Measurements from ENCODE around the gene ZFYVE27.

ZFYVE27 gene

DNA sequence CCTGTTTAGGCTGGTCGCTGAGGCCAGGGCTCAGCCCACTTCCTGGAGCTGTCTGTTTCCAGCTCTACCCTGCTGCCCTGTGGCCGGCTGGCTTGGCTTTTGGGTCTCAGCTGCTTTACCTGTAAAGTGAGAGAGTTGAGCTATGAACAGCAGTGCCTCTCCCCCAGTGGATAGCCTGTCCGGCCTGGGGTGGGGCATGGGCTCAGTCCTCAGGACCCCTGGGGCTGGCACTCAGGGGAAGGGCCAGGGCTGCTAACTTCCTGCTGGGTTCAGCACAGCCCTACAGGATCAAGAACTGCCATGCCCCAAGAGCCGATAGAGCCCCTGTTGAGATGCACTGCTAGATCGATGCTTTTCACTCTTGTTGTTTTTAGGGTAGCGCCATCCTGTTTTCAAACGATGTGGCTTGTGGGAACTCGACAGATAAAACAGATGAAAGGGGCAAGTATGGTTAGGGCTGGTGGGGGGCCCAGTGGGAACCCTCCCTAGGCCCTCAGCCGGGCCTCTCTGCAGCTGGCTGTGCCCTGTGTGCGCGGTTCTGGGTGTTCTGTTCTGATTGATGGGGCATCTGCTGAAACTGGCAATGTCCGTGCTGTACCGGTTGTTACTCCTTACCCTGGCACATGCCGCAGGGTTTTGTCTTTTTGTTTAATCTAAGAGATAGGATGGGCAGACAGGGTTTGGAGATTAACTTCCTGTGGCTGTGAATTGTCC, 44.8 kb downstream of the ZFYVE27 start:
- H3K27ac ChIP-seq = no peak overlapping the region
- no peak for TF ChIP-seq CTCF (conservative IDR thresholded peaks at IDR 0.05)
- no peak for TF ChIP-seq ZFX (IDR thresholded peaks at IDR 0.05)

- H3K27ac ChIP-seq = no peak overlapping the region
- TF ChIP-seq CTCF (conservative IDR thresholded peaks at IDR 0.05) (no peak), ZFX (IDR thresholded peaks at IDR 0.05) (no peak)
Measured at GRCh38 chr10:97782455-97783228, 45.7 kb downstream of the ZFYVE27 start.

- TF ChIP-seq CTCF (conservative IDR thresholded peaks at IDR 0.05) = no peak
- no peak for TF ChIP-seq ZFX (IDR thresholded peaks at IDR 0.05)
- H3K27ac ChIP-seq = no peak overlapping the region
Measured at GRCh38 chr10:97784200-97784810, 47.4 kb downstream of the ZFYVE27 start.

DNA sequence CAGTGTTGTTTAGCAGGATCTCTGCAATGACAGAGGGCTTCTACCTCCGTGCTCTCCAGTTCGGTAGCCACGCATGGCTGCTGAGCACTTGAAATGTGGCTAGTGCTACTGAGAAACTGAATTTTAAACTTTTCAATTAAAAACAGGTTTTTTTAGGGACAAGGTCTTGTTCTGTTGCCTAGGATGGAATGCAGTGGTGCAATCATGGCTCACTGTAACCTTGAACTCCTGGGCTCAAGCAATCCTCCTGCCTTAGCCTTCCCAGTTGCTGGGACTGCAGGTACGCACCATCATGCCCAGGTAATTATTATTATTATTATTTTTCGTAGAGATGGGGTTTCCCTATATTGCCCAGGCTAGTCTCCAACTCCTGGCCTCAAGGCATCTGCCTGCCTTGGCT, 48.3 kb downstream of the ZFYVE27 start:
- no peak overlapping the region for H3K27ac ChIP-seq
- TF ChIP-seq ZFX (IDR thresholded peaks at IDR 0.05) (no peak), CTCF (conservative IDR thresholded peaks at IDR 0.05) (no peak)

DNA sequence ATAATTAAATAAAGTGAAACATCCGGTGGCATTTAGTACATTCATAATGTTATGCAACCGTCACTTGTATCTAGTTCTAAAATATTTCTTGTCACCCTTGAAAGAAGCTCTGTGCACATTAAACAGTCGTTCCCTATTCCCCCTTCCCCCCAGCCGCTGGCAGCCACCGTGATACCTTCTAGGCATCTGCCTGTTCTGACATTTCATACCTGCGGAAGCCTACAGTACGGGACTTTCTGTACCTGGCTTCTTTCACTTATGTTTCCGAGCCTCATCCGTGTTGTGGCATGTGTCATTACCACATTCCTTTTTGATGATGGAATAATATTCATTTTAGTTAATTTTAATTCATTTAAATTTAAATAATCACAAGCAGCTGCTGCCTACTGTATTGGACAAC, 48.8 kb downstream of the ZFYVE27 start:
- H3K27ac ChIP-seq = no peak overlapping the region
- no peak for TF ChIP-seq ZFX (IDR thresholded peaks at IDR 0.05)
- TF ChIP-seq CTCF (conservative IDR thresholded peaks at IDR 0.05) = no peak

DNA sequence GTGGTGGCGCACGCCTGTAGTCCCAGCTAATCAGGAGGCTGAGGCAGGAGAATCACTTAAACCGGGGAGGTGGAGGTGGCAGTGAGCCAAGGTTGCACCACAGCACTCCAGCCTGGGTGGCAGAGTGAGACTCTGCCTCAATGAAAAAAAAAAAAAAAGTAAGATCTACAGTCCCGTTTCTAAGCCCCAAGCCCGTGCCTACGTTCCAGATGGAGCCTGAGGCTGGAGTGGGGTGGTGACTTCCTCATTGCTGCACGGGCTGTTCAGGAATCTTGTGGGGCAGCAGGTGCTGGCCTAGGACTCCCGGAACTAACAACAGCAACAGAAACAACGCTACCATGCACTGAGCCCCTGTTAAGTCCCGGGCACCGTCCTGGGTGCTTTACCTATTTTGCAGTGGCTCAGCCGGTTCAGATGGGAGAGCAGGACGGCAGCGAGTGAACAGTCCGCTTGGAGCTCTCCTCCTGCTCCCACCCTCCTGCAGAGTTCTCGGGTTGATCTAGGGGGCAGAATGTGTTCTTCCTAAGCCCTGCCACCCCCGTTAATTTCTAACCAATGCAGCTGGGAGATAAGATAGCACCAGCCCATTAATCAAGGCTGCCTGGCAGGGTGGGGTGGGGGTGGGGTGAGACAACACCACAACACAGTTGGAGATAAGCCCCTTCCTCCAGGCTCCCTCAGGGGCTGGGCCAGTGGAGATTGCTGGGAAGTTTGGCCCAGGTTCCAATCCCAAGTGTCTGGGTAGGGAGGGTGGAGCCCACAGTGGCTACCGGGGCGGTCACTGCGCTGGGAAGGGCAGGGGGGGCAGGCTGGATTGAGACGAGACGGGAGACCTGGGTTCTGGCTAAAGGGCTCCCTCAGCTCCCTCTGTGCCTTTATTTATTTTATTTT, 51.9 kb downstream of the ZFYVE27 start:
- TF ChIP-seq ZFX (IDR thresholded peaks at IDR 0.05) (no peak), CTCF (conservative IDR thresholded peaks at IDR 0.05) (no peak)
- no peak overlapping the region for H3K27ac ChIP-seq
